Measurements from ENCODE around the gene PMAIP1. TPM values are rescaled to one million over a fixed set of nuclear protein-coding genes. Genes with fewer than 3 reads are reported as not detected.
"Not testable (repeated sequence)": the region's sequence is repeated elsewhere in the genome, so short reads cannot be mapped to it uniquely, and the experiment has no call there.

The PMAIP1 gene
- total RNA-seq (ENCODE audit: unreplicated experiment) = 3.2 TPM
- long read RNA-seq, partial matches to known transcripts = 0 of 1 reads
- long read RNA-seq, other reads (novel, unspliced or antisense) = 0 of 1 reads

DNA sequence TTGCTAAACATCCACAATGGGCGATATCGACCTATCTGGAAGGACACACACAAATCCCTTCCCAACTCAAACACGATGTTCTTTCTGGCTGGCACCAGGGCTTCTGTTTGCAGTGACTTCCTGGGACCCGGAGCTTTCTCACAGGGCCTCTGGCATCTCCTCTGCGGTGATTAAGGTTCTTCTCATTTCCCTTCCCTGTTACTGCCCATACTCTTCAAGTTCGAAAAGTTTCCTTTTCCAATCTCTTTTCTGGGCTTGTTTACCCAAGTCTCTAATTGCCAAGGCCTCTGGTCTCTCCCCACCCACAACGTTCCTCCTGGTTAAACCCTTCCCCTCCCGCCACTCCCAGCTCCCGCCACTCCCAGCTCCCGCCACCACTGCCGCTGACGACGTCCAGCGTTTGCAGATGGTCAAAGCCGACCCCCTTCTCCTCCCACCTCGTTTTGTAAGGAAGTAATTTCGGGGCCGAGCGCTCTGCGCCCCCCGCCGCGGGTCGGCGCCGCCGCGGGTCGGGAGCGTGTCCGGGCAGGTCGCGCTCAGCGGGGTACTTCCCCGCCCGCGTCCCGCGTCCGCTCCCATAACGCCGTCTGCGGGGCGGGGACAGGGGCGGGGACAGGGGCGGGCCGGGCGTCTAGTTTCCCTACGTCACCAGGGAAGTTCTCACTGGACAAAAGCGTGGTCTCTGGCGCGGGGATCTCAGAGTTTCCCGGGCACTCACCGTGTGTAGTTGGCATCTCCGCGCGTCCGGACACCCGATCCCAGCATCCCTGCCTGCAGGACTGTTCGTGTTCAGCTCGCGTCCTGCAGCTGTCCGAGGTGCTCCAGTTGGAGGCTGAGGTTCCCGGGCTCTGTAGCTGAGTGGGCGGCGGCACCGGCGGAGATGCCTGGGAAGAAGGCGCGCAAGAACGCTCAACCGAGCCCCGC is at the start of gene PMAIP1:
Gene PMAIP1, plus strand, starts transcription at position 699 of the 924 bp plus-strand sequence. Its CDS starts 182 bp downstream, at position 881.
- peak; percentile 87 for DNase-seq (ENCODE audit: low spot score)
- no peaks in the 10 kb centered on the region for H3K36me3 Mint-ChIP-seq (ENCODE audit: low read depth, unreplicated experiment)
- peaks cover 8% of the 10 kb centered on the region for H3K4me1 Mint-ChIP-seq (ENCODE audit: unreplicated experiment)
- H3K9me3 Mint-ChIP-seq (ENCODE audit: unreplicated experiment) = no peaks in the 10 kb centered on the region
- no peak for TF ChIP-seq CTCF (IDR thresholded peaks at IDR 0.05; ENCODE audit: unreplicated experiment)
- H3K4me3 Mint-ChIP-seq (ENCODE audit: unreplicated experiment) = peak within 1 kb of the TSS; percentile 89
- H3K27me3 Mint-ChIP-seq (ENCODE audit: unreplicated experiment) = peaks cover 3% of the 10 kb centered on the region
- peak within 1 kb of the TSS; percentile 68 for H3K27ac Mint-ChIP-seq (ENCODE audit: unreplicated experiment)

DNA sequence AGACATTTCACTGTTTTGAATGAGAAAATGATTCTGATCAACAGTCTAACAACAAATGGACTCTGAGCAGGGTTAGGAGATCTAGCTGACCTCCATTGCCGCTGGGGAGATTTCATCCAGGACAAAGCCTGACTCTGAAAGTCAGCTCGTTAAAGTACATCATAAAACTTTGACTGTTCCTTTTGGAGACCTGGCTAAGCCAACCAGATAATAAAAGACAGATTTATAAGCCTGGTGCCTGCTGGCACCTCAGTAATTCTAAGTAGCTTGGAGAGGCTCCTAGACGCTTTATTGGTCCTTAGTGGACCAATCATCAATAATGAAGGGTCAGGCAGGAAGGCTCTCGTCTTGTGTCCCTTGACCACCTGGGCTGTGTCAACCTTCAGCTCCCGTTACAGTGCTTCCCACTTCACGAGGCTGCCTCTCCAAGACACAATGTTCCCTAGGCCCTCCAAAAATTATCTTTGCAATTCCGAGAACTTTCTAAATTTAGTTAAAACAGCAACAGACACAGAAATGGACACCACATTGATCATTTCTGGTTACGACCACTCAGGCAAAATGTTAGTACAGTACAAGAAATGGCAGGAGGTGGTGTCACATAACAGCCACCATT is 47.9 kb upstream of the PMAIP1 start:
- no peak for TF ChIP-seq CTCF (IDR thresholded peaks at IDR 0.05; ENCODE audit: unreplicated experiment)
- no peak overlapping the region for H3K4me3 Mint-ChIP-seq (ENCODE audit: unreplicated experiment)
- H3K27ac Mint-ChIP-seq (ENCODE audit: unreplicated experiment) = no peak overlapping the region
- H3K9me3 Mint-ChIP-seq (ENCODE audit: unreplicated experiment) = no peaks in the 10 kb centered on the region
- no peaks in the 10 kb centered on the region for H3K27me3 Mint-ChIP-seq (ENCODE audit: unreplicated experiment)
- H3K4me1 Mint-ChIP-seq (ENCODE audit: unreplicated experiment) = no peaks in the 10 kb centered on the region
- no peak for DNase-seq (ENCODE audit: low spot score)
- H3K36me3 Mint-ChIP-seq (ENCODE audit: low read depth, unreplicated experiment) = no peaks in the 10 kb centered on the region

GRCh38 chr18:59852548-59852947 is 47.2 kb upstream of the PMAIP1 start:
- H3K9me3 Mint-ChIP-seq (ENCODE audit: unreplicated experiment) = no peaks in the 10 kb centered on the region
- H3K27ac Mint-ChIP-seq (ENCODE audit: unreplicated experiment) = no peak overlapping the region
- no peaks in the 10 kb centered on the region for H3K27me3 Mint-ChIP-seq (ENCODE audit: unreplicated experiment)
- no peaks in the 10 kb centered on the region for H3K4me1 Mint-ChIP-seq (ENCODE audit: unreplicated experiment)
- DNase-seq (ENCODE audit: low spot score) = no peak
- TF ChIP-seq CTCF (IDR thresholded peaks at IDR 0.05; ENCODE audit: unreplicated experiment) = no peak
- H3K36me3 Mint-ChIP-seq (ENCODE audit: low read depth, unreplicated experiment) = no peaks in the 10 kb centered on the region
- no peak overlapping the region for H3K4me3 Mint-ChIP-seq (ENCODE audit: unreplicated experiment)

DNA sequence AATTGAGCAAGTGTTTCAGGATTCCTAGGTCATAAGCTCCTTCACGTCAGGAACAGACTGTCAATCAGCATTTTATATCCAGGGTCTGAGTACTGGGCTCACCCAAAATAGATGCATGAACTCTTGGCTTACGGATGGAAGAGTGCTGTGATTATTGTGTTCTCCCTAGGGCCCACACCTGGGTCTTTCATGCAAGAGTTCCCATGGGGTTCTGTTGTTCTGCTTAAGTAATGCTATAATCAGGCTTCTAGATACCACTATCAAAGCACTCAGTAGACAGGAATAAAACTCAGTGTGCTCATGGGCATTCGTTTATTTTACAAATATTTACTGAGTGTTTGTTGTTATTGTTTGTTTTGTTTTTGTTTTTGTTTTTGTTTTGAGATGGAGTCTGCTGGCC is 46.4 kb upstream of the PMAIP1 start:
- no peak for DNase-seq (ENCODE audit: low spot score)
- Mint-ChIP-seq H3K27ac (ENCODE audit: unreplicated experiment) (no peak overlapping the region), H3K9me3 (ENCODE audit: unreplicated experiment) (no peaks in the 10 kb centered on the region), H3K4me3 (ENCODE audit: unreplicated experiment) (no peak overlapping the region), H3K27me3 (ENCODE audit: unreplicated experiment) (no peaks in the 10 kb centered on the region), H3K36me3 (ENCODE audit: low read depth, unreplicated experiment) (no peaks in the 10 kb centered on the region), H3K4me1 (ENCODE audit: unreplicated experiment) (no peaks in the 10 kb centered on the region)
- no peak for TF ChIP-seq CTCF (IDR thresholded peaks at IDR 0.05; ENCODE audit: unreplicated experiment)

DNA sequence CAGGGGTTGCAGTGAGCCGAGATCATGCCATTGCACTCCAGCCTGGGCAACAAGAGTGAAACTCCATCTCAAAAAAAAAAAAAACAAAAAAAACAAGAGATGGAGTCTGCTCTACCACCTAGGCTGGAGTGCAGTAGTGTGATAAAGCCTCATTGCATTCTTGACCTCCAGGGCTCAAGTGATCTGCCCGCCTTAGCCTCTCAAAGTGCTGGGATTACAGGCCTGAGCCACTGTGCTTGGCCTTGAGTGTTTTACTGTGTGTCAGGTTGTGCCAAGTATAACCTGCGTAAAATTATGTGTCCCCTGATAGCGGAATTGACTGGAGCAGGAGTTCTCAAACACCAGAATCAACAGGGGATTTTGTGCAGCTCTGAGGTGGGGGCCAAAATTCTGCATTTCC is 45.8 kb upstream of the PMAIP1 start:
- H3K4me1 Mint-ChIP-seq (ENCODE audit: unreplicated experiment); DNase-seq (ENCODE audit: low spot score); H3K27me3 Mint-ChIP-seq (ENCODE audit: unreplicated experiment); H3K27ac Mint-ChIP-seq (ENCODE audit: unreplicated experiment); H3K9me3 Mint-ChIP-seq (ENCODE audit: unreplicated experiment); H3K36me3 Mint-ChIP-seq (ENCODE audit: low read depth, unreplicated experiment); H3K4me3 Mint-ChIP-seq (ENCODE audit: unreplicated experiment): not testable (repeated sequence)
